22Rv1 (cell line): ENCODE measurements around the gene GAST.
"Not testable (repeated sequence)": the region's sequence is repeated elsewhere in the genome, so short reads cannot be mapped to it uniquely, and the experiment has no call there.

Source experiments
- H3K27ac ChIP-seq: fragments of 450-650 bp; 2 replicates; pipeline ENCODE4 v1.5.1; 2017
- ZFX ChIP-seq: fragments of 450-650 bp; IDR thresholded peaks from 2 replicates; pipeline ENCODE4 v1.6.1; 2017; ENCODE audit warnings: antibody characterized with exemption, borderline replicate concordance
- TF ChIP-seq, protein P1 (sequence below): fragments of 450-650 bp; IDR thresholded peaks from 2 replicates; pipeline ENCODE4 v1.5.1; 2017; ENCODE audit warnings: mild to moderate bottlenecking

The GAST gene

GRCh38 chr17:41679740-41680425, 32.2 kb upstream of the GAST start:
- no peak overlapping the region for H3K27ac ChIP-seq

DNA sequence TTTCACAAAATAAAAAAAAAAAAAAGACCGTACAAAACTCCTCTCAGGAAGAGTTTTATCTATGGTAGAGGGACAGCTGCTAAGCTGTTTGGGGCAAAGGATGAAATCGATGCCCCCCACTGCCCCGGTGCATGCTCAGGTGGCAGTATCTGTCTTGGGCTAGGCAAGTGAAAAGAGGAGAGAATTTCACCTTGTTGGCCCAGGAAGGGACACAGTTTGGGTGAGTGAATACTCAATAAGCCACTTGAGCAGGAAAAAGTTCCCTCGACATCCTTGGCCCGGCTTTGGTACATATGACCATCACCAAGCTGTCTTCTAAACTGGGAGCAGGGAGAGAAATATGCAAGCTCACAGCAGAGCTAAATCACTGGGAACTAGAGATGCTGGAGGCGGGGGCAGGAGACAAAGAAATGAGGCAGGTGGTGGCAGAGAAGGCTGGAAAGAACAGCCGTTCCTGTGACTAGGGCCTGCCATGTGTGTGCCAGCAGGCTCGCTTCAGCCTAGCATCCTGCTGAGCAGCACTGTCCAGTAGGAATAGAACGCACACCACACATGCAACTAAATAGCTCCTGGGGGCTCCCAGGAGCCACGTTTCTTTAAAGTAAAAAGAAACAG, 31.6 kb upstream of the GAST start:
- H3K27ac ChIP-seq: no peak overlapping the region
- TF ChIP-seq, protein P1, sequence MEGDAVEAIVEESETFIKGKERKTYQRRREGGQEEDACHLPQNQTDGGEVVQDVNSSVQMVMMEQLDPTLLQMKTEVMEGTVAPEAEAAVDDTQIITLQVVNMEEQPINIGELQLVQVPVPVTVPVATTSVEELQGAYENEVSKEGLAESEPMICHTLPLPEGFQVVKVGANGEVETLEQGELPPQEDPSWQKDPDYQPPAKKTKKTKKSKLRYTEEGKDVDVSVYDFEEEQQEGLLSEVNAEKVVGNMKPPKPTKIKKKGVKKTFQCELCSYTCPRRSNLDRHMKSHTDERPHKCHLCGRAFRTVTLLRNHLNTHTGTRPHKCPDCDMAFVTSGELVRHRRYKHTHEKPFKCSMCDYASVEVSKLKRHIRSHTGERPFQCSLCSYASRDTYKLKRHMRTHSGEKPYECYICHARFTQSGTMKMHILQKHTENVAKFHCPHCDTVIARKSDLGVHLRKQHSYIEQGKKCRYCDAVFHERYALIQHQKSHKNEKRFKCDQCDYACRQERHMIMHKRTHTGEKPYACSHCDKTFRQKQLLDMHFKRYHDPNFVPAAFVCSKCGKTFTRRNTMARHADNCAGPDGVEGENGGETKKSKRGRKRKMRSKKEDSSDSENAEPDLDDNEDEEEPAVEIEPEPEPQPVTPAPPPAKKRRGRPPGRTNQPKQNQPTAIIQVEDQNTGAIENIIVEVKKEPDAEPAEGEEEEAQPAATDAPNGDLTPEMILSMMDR: no peak
- no peak for TF ChIP-seq ZFX

More at GRCh38 chr17:41679740-41680425, 32.2 kb upstream of the GAST start:
- no peak for TF ChIP-seq ZFX
- TF ChIP-seq, protein P1: no peak

DNA sequence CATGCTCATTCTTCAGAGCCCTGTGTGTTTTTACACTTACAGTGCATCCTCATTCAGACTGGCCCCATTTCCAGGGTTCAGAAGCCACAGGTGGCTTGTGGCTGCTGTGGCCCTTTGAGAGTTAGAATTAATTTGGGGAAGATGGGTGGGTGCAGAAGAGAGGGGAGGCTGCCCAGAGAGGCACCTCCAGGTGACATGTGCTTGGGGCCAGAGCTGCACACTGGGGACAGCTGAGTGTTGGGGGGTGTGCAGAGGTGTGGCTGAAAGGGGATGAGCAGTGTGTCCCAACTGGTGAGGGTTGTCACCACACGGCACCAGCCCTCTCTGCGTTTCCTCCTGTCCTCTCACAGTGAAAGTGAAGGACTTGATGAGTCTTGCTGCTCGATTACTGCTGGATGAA, 30.4 kb upstream of the GAST start:
- no peak overlapping the region for H3K27ac ChIP-seq

DNA sequence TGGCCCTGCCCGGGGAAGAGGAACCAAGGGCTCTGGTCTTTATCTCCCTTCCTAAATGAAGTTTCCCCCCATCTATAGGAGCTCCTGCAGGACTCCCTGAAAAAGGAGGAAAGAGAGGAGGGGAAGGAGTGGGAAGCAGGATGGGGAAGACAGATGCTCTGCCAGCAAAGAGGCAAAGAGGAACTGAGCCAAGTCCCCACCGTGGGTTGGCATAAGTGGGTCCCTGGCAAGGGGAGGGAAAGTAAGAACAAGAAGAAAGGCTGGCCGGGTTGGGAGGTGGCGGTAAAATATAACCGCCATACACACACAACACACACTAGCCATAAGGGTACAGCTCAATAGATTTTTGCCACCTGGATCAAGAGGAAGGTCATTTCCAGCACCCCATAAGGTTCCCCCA, 29.5 kb upstream of the GAST start:
- TF ChIP-seq, protein P1: no peak
- TF ChIP-seq ZFX: no peak
- H3K27ac ChIP-seq: no peak overlapping the region

More for the DNA sequence above, 30.4 kb upstream of the GAST start:
- no peak for TF ChIP-seq ZFX
- TF ChIP-seq, protein P1: no peak

DNA sequence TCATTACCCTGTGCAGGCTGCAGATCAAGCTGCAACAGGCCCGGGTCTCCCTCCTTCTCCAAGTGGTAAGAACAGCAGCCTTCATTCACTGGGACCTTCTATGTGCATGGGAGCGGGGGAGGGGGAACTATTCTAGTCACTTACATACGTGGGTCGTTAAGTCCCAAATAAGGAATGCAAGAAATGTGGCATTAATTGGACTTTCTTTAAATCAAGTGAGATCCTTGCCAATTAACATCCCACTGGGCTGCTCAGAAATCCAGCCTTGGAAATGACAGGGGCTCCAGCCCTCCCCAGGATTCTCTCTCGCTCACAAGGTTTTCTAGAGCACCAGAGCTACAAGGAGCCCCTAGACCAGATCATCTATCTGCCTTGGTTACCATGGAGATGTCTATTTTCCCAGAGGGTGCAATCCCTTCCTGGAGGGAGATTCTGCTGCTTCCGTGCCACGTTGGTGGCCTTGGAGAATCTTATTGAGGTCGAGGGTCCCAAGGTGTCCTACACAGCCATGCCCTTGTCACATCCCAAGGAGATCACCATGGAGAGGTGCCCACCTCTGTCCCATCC, 28.6 kb upstream of the GAST start:
- no peak overlapping the region for H3K27ac ChIP-seq
- no peak for TF ChIP-seq ZFX
- TF ChIP-seq, protein P1: no peak

GRCh38 chr17:41684035-41684434, 28.1 kb upstream of the GAST start:
- TF ChIP-seq, protein P1: no peak
- TF ChIP-seq ZFX: no peak
- no peak overlapping the region for H3K27ac ChIP-seq

- H3K27ac ChIP-seq: not testable (repeated sequence)
Measured at GRCh38 chr17:41685753-41686152, 26.4 kb upstream of the GAST start.
